GM21360 (cell line): ENCODE measurements around the gene NHLRC4.

Experiments used
- ATAC-seq: cut with Tn5 transposase; IDR thresholded peaks from one replicate; pipeline ENCODE4 v1.9.1; 2021; ENCODE audit warnings: mild to moderate bottlenecking, moderate library complexity; ENCODE audit not compliant: unreplicated experiment

Gene NHLRC4

DNA sequence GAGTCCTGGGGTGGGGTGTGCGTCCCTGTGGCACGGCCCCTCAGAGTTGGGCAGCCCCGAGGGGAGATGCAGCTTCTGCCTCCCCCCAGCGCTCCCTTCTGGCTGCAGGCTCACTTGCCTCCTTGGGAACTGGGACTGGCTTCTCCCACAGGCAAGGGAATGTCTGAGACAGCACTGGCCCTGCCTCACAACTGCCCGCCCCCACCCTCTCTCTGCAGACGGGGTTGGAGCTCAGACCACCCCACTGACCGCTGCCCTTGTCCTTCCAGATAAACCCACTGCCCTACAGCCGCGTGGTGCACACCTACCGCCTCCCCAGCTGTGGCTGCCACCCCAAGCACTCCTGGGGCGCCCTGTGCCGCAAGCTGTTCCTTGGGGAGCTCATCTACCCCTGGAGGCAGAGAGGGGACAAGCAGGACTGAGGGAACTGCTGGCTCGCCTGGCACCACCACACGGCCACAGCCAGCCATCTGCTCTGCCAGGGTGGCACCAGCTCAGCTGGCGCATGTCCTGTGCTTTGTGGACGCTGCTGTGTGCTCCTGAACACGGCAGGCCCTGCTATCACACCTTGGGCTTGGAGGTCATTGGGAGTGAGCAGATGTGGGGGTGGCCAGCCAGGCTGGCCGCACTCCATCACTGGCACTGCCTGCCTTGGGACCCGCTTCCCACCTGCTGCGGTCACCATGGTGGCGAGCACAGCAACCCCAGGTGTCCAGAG, 16.0 kb downstream of the NHLRC4 start:
- no peak for ATAC-seq

DNA sequence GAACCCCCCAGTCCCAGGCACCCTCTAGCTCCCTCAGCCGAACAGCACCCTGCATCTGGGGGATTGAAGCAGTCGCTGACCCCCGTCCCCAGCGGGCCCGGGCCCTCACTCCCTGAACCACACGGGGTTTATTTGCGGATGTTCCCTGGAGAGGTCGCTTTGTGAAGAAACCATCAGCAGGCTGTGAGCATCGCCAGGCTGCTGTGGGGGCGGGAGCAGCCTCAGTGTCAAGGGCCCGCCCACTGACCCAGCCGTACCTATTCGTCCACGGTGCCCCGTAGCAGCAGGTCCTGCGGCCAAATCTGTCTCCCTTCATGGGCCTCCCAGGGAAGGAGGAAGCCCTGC, 16.6 kb downstream of the NHLRC4 start:
- no peak for ATAC-seq

GRCh38 chr16:583815-584591, 17.2 kb downstream of the NHLRC4 start:
- ATAC-seq: no peak

DNA sequence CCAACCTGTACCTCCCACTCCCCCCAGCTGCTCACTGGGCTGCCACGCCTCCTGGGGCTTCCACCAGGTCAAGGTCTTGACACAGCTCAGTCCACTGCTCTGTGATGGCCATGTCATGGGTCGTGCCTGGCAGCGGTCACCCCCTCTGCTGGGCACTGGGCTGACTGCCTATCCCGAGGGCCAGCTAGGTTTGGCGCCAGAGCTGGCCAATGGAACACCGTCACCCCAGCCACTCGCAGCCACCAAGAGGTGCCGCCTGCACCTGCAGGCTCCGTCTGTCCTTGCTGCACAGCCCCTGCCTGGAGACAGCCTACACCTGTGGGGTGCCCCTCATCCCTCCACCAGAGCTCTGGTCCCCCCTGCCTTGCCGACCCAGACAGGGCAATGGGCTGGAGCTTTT, 18.5 kb downstream of the NHLRC4 start:
- no peak for ATAC-seq

DNA sequence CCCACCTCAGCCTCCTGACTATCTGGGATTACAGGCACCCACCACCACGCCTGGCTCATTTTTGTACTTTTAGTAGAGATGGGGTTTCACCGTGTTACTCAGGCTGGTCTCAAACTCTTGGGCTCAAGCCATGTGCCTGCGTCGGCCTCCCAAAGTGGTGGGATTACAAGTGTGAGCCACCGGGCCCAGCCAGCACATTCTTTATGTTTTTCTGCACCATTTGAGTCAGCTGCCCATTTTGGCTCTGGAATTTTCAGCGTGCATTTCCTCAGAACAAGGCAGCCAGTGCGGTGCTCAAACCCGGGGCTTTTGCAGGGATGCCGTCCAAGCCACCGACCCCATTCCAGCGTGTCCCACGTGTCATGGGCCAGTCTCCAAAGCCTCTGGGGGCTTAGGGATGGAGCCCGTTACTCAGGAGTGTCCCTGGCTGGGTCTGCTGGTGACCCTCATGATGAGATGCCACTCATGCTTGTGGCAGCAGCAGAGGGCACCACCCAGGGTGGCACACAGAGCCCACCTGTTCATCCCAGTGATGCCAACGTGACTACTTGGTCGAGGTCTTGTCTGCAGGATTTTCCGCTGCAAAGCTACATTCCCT, 19.3 kb downstream of the NHLRC4 start:
- no peak for ATAC-seq

DNA sequence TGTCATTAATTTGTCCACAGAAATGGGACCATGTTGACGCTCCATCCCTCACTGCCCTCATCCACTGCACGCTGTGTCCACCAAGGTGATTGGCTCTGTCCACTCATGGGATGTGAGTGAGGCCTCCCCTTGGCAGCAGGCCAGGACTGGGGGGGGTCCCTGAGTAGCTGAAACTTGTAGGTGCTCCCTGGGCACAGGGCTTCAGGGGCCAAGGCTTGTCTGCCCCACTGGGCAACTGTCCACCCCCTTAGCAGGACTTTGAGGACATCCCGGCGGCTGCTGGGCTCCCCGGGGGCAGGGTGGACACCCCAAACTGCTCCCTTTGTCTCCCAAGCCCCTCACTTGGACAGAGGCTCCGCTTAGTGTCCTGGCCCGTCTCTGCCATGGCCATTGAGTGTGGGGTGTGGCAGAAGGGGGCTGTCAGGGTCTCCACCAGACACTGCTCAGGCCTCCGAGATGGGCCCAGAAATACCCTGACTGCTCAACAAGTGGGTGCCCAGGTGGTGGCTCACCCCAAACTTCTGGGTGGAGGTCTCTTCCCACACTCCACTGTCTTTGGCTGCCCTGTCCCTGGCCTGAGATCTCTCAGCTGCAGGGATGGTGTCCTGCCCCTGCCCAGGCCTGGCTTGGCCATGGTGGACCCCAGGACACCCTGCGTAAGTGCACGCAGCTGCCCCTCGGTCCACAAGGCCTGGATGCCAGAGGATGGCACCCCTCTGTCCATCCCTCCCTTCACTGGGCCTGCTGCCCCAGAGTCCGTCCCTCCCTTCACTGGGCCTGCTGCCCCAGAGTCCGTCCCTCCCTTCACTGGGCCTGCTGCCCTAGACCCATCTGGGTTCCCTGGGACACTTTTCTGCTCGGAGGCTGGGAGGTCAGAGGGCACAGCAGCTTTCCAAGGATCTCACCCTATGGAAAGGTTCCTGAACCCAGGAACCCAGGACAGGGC, 20.1 kb downstream of the NHLRC4 start:
- no peak for ATAC-seq

DNA sequence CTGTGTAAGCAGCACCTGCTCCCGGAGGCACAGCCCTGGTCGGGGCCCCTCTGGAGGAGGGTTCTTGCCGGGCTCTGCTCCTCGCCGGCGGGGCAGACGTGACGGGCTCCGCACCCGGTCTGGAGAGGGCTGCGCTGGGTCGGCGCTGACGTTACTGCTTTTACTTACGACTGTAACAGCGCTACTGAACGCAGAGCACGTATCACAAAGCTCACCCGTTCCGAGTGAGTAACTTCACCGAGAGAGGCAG, 21.8 kb downstream of the NHLRC4 start:
- ATAC-seq: peak; percentile 18

DNA sequence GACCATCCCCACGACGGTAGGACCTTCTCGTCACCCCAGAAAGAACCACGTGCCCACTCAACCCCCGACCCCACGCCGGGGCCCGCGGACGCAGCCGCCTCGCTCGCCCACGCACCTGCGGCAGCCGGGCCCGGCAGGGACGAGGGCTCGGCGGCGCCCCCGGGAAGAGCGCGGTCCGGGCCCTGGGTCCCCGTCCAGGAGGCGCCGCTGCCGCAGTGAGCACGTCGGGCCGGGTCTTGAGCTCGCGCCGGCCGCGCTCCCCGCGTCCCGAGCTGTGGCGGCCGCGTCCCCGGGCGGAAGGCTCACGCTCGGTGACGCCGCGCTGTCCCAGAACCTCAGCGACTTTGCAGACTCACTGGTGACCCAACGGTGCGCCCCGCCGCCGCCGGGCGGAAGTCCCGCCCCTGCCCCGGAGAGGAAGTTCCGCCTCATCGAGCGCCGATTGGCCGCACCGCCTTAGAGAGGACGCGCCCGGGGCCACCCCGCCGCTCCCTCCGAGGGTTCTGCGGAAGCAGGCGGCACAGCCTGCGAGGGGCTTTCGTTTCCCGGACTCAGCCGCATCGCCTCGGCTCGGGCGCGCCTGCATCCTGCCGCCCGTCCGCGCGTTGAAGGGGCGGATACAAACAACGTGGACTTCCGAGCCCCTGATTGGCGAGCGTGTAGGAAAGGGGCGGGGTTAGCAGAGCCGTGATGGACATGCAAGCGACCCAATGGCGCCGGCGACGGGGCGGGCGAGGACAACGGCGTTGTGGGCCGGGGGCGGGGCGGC, 22.3 kb downstream of the NHLRC4 start:
- peak; percentile 55 for ATAC-seq

GRCh38 chr16:589658-590187, 22.9 kb downstream of the NHLRC4 start, which contains the start of gene RAB40C:
TSS of gene RAB40C (plus strand) at chr16:590066. CDS start at chr16:590292, 226 bp downstream.
- ATAC-seq: peak; percentile 73

- ATAC-seq: no peak
Measured at GRCh38 chr16:590188-590814, 23.5 kb downstream of the NHLRC4 start.

DNA sequence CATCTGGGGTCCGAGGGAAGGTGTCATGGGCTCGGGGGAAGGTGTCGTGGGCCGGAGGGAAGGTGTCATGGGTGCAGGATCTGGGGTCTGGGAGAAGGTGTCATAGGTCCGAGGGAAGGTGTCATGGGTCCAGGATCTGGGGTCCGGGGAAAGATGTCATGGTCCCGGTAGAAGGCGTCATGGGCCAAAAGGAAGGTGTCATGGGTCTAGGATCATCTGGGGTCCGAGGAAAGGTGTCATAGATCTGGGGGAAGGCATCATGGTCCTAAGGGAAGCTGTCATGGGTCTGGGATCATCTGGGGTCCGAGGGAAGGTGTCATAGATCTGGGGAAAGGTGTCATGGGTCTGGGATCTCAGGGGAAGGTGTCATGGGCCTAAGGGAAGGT, 24.0 kb downstream of the NHLRC4 start:
- no peak for ATAC-seq

DNA sequence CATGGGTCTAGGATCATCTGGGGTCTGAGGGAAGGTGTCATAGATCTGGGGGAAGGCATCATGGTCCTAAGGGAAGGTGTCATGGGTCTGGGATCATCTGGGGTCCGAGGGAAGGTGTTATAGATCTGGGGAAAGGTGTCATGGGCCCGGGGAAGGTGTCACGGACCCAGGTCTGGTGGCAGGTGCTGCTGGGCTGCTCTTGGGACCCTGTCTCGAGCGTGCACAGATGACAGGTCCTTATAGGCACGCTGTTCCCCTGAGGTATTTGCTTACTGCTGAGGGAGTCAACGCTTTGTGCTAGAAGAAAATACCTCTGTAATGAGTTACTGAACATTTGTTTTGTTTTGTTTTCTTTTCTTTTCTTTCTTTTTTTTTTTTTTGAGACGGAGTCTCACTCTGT, 24.4 kb downstream of the NHLRC4 start:
- ATAC-seq: no peak

- no peak for ATAC-seq
Measured at GRCh38 chr16:591892-592517, 25.2 kb downstream of the NHLRC4 start.

DNA sequence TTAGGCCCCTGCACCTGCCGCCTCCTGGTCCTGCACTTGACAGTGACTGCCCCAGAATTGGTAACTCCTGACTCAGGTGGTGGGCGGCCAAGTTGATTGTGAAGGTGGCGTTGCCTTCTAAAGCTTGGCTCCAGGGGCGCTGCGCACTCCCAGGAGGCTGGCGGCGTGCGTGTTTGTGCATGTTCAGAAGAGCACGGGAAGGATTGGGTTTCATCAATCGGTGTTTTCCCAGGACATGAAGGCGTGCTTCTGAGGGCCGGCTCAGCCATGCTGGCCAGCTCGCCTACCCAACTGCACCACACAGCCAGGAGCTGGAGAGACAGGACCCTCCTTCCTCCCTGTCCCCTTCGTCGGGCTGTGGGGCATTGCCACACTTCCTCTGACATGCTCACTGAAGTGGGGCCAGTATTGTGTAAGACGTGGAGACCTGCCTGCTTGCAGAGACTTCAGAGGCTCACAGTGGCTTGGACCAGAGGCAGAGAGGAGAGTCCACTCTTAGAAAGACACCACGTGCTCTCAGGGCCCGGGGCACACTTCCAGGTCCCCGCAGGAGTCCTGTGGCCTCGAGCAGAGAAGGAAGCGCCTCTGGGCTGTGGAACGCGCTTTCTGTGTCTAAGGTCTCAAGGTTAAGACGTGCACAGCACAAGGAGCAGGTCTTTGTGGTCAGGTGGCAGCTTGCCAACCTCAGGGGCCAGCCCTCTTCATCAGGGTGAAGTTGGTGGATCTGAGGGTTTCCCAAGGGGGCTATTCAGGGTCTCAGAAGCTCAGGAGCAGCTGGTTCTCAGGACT, 25.9 kb downstream of the NHLRC4 start:
- ATAC-seq: no peak

- ATAC-seq: no peak
Measured at GRCh38 chr16:593406-593805, 26.6 kb downstream of the NHLRC4 start.

GRCh38 chr16:593807-594206, 27.0 kb downstream of the NHLRC4 start:
- no peak for ATAC-seq

DNA sequence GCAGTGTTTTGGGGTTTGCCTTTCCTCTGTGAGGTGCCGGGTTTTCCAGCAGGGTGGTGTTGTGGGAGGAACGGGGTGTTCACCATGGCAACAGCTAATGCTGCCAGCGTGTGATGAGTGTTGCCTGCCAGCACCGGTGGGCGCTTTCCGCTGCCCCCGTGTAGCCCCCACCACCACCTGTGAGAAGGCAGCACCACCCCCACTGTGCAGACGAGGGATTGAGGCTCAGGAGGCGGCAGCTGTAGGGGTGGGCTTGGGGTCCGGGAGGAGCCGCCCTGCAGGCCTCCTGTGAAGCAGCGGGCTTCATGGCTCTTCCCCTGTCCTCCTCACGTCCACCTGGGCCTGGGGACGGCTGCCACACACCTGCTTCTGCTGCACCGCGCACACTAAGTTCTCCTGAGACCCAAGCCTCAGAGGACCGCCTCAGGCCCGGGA, 28.3 kb downstream of the NHLRC4 start:
- ATAC-seq: no peak

GRCh38 chr16:595942-596735, 29.3 kb downstream of the NHLRC4 start:
- ATAC-seq: no peak
